Measurements from ENCODE around the gene SHH. TPM values are rescaled to one million over a fixed set of nuclear protein-coding genes. Genes with fewer than 3 reads are reported as not detected.

The SHH gene
- total and polyA plus RNA-seq, 2 of the 4 experiments (the other 2 are of a cell fraction) = under 0.01 to 0.03 TPM

GRCh38 chr7:155799514-155799913 lies 12.7 kb downstream of the SHH start:
- BruUV-seq (replicated peaks) = no TSS peak
- Histone ChIP-seq H3K9ac (ENCODE audit: low read depth, low read length) (no peak overlapping the region), H2BK20ac (ENCODE audit: low read depth, low read length) (no peak overlapping the region), H3K4ac (ENCODE audit: low read depth, low read length) (no peak overlapping the region), H2BK120ac (ENCODE audit: low read depth, low read length) (no peak overlapping the region), H3K36me3 (ENCODE audit: control insufficient read depth, insufficient read depth, low read length) (no peaks in the 10 kb centered on the region), H2BK15ac (ENCODE audit: low read depth, low read length) (no peak overlapping the region), H3K4me3 (ENCODE audit: insufficient read depth, low read depth, low read length) (no peak overlapping the region), H4K8ac (ENCODE audit: low read depth in 2 of 2, low read length in 2 of 2) (no peak overlapping the region), H3K4me1 (ENCODE audit: control insufficient read depth, insufficient read depth, low read length) (peaks cover 7% of the 10 kb centered on the region; the same call in 1 of the 2 replicates), H3K23ac (ENCODE audit: low read depth, low read length) (no peak overlapping the region), H3K9me3 (ENCODE audit: control insufficient read depth, insufficient read depth, low read length) (no peaks in the 10 kb centered on the region), H4K5ac (ENCODE audit: low read depth, low read length) (no peak overlapping the region), H3K79me1 (ENCODE audit: low read depth in 1 of 2, low read length in 2 of 2) (no peaks in the 10 kb centered on the region), H2AK5ac (ENCODE audit: low read depth, low read length) (no peak overlapping the region), H3K4me2 (ENCODE audit: low read depth, low read length) (no peak overlapping the region), H4K20me1 (ENCODE audit: insufficient read depth, low read length) (no peaks in the 10 kb centered on the region), H2AFZ (replicated peaks; ENCODE audit: low read length, poor library complexity) (peak overlapping the region; percentile 64), H3K27me3 (ENCODE audit: control insufficient read depth, insufficient read depth, low read length) (peaks cover 57% of the 10 kb centered on the region), H3K56ac (ENCODE audit: extremely low read depth, insufficient read depth, low read length) (no peak overlapping the region), H2AK9ac (replicated peaks; ENCODE audit: low read depth, low read length, poor library complexity) (no peak overlapping the region), H3K27ac (ENCODE audit: insufficient read depth, low read length) (no peak overlapping the region), H3K14ac (replicated peaks; ENCODE audit: low read depth, low read length) (no peak overlapping the region), H3K9me1 (ENCODE audit: insufficient read depth, low read length) (no peaks in the 10 kb centered on the region), H3K18ac (ENCODE audit: low read depth, low read length) (no peak overlapping the region), H4K91ac (ENCODE audit: insufficient read depth, low read depth, low read length) (no peak overlapping the region), H2BK5ac (ENCODE audit: low read depth, low read length, poor library complexity, severe bottlenecking) (no peak overlapping the region)
- dilution Hi-C loops (cut with HindIII; ENCODE audit: low sequenced_read_pairs, unreplicated experiment) (no loop called here), in situ Hi-C loops (cut with MboI; ENCODE audit: low sequenced_read_pairs) (no loop called here), intact Hi-C loops (cut with micrococcal nuclease) (loop anchor here (5.0 to 10.0 kb wide), 2 partner anchors 853 to 1335 kb away; partner anchors contain the start of gene UBE3C)
- ChIA-PET POLR2A (ENCODE audit: unreplicated experiment) (no interaction called here), CTCF (interaction anchor here (1.5 kb wide), 1 partner anchor 201 kb away, joined by 4 read pairs; no protein-coding TSS in a partner anchor)
- WGBS, 2 experiments (ENCODE audit: extremely low coverage in 2 of 2, insufficient read length in 1 of 2) = 39% methylated on average over 9 of the region's 19 CpGs; no CpG with 5 or more reads in 1 of the 2 experiments
- TF ChIP-seq, protein P1, sequence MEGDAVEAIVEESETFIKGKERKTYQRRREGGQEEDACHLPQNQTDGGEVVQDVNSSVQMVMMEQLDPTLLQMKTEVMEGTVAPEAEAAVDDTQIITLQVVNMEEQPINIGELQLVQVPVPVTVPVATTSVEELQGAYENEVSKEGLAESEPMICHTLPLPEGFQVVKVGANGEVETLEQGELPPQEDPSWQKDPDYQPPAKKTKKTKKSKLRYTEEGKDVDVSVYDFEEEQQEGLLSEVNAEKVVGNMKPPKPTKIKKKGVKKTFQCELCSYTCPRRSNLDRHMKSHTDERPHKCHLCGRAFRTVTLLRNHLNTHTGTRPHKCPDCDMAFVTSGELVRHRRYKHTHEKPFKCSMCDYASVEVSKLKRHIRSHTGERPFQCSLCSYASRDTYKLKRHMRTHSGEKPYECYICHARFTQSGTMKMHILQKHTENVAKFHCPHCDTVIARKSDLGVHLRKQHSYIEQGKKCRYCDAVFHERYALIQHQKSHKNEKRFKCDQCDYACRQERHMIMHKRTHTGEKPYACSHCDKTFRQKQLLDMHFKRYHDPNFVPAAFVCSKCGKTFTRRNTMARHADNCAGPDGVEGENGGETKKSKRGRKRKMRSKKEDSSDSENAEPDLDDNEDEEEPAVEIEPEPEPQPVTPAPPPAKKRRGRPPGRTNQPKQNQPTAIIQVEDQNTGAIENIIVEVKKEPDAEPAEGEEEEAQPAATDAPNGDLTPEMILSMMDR (conservative IDR thresholded peaks at IDR 0.05; ENCODE audit: low read depth, low read length) = no peak
- TF ChIP-seq BHLHE40 (IDR thresholded peaks at IDR 0.05; ENCODE audit: low read depth, low read length) = 0 out of 2 replicates have a peak, but pooled peaks have one; percentile 35
- no peak for TF ChIP-seq POLR2A (IDR thresholded peaks at IDR 0.05; ENCODE audit: low read depth, low read length)
- TF ChIP-seq NFE2L2 (IDR thresholded peaks at IDR 0.05; ENCODE audit: low read depth, low read length) = no peak
- TF ChIP-seq MXI1 (IDR thresholded peaks at IDR 0.05; ENCODE audit: borderline replicate concordance, low read depth, low read length) = no peak
- TF ChIP-seq CEBPB (IDR thresholded peaks at IDR 0.05; ENCODE audit: low read depth, low read length) = no peak
- TF ChIP-seq USF2 (IDR thresholded peaks at IDR 0.05; ENCODE audit: low read depth, low read length) = peak; percentile 59
- TF ChIP-seq RFX5 (IDR thresholded peaks at IDR 0.05; ENCODE audit: low read depth, low read length) = no peak
- TF ChIP-seq MAFK (IDR thresholded peaks at IDR 0.05; ENCODE audit: low read depth, low read length) = no peak
- TF ChIP-seq SMC3 (IDR thresholded peaks at IDR 0.05; ENCODE audit: low read depth, low read length) = no peak
- no peak for TF ChIP-seq CHD1 (IDR thresholded peaks at IDR 0.05; ENCODE audit: low read depth, low read length)
- no peak for TF ChIP-seq RAD21 (IDR thresholded peaks at IDR 0.05; ENCODE audit: low read length)
- TF ChIP-seq, protein P2, sequence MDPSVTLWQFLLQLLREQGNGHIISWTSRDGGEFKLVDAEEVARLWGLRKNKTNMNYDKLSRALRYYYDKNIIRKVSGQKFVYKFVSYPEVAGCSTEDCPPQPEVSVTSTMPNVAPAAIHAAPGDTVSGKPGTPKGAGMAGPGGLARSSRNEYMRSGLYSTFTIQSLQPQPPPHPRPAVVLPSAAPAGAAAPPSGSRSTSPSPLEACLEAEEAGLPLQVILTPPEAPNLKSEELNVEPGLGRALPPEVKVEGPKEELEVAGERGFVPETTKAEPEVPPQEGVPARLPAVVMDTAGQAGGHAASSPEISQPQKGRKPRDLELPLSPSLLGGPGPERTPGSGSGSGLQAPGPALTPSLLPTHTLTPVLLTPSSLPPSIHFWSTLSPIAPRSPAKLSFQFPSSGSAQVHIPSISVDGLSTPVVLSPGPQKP (IDR thresholded peaks at IDR 0.05; ENCODE audit: borderline replicate concordance, low read depth, low read length) = no peak
- TF ChIP-seq RCOR1 (IDR thresholded peaks at IDR 0.05; ENCODE audit: insufficient replicate concordance, low read length) = no peak
- TF ChIP-seq FOS (IDR thresholded peaks at IDR 0.05; ENCODE audit: low read depth, low read length) = no peak
- TF ChIP-seq MAZ (IDR thresholded peaks at IDR 0.05; ENCODE audit: borderline replicate concordance, low read depth, low read length) = no peak
- ATAC-seq (ENCODE audit: low read depth) (no peak), DNase-seq (no peak)
